ENCODE data around the gene ATP6V0A4. TPM values are rescaled to one million over a fixed set of nuclear protein-coding genes. Genes with fewer than 3 reads are reported as not detected.

The ATP6V0A4 gene
- total RNA-seq, 1 experiment from 2014 or later = 1.1 TPM

GRCh38 chr7:138752518-138753149, 45.4 kb downstream of the ATP6V0A4 start:
- Mint-ChIP-seq H3K9me3 (no peaks in the 10 kb centered on the region), H3K36me3 (no peaks in the 10 kb centered on the region)
- DNase-seq (ENCODE audit: low spot score) = no peak

GRCh38 chr7:138750901-138751464, 47.0 kb downstream of the ATP6V0A4 start:
- Mint-ChIP-seq H3K9me3 (no peaks in the 10 kb centered on the region), H3K36me3 (no peaks in the 10 kb centered on the region), H3K4me3 (no peak overlapping the region), H3K27me3 (ENCODE audit: low read depth) (no peaks in the 10 kb centered on the region), H3K27ac (no peak overlapping the region), H3K4me1 (peaks cover 43% of the 10 kb centered on the region)
- CTCF ChIA-PET = interaction anchor here (1.0 to 2.8 kb wide), 2 partner anchors 12 to 47 kb away, joined by 6 to 13 read pairs; partner anchors contain the start of genes ATP6V0A4 and TMEM213
- DNase-seq (ENCODE audit: low spot score) = no peak
- TF ChIP-seq E2F1 (CRISPR knock-in tag; IDR thresholded peaks at IDR 0.05) = no peak
- TF ChIP-seq MAX (CRISPR knock-in tag; IDR thresholded peaks at IDR 0.05) = no peak
- TF ChIP-seq PRRX2 (CRISPR knock-in tag; IDR thresholded peaks at IDR 0.05) = no peak
- TF ChIP-seq, protein P1, sequence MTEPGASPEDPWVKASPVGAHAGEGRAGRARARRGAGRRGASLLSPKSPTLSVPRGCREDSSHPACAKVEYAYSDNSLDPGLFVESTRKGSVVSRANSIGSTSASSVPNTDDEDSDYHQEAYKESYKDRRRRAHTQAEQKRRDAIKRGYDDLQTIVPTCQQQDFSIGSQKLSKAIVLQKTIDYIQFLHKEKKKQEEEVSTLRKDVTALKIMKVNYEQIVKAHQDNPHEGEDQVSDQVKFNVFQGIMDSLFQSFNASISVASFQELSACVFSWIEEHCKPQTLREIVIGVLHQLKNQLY (CRISPR knock-in tag; IDR thresholded peaks at IDR 0.05) = no peak
- no peak for TF ChIP-seq NFYB (CRISPR knock-in tag; conservative IDR thresholded peaks at IDR 0.05; ENCODE audit: low read depth)
- TF ChIP-seq, protein P2, sequence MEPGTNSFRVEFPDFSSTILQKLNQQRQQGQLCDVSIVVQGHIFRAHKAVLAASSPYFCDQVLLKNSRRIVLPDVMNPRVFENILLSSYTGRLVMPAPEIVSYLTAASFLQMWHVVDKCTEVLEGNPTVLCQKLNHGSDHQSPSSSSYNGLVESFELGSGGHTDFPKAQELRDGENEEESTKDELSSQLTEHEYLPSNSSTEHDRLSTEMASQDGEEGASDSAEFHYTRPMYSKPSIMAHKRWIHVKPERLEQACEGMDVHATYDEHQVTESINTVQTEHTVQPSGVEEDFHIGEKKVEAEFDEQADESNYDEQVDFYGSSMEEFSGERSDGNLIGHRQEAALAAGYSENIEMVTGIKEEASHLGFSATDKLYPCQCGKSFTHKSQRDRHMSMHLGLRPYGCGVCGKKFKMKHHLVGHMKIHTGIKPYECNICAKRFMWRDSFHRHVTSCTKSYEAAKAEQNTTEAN (CRISPR knock-in tag; IDR thresholded peaks at IDR 0.05) = no peak
- no peak for TF ChIP-seq TCF7 (CRISPR knock-in tag; IDR thresholded peaks at IDR 0.05; ENCODE audit: low read depth)
- TF ChIP-seq, protein P3, sequence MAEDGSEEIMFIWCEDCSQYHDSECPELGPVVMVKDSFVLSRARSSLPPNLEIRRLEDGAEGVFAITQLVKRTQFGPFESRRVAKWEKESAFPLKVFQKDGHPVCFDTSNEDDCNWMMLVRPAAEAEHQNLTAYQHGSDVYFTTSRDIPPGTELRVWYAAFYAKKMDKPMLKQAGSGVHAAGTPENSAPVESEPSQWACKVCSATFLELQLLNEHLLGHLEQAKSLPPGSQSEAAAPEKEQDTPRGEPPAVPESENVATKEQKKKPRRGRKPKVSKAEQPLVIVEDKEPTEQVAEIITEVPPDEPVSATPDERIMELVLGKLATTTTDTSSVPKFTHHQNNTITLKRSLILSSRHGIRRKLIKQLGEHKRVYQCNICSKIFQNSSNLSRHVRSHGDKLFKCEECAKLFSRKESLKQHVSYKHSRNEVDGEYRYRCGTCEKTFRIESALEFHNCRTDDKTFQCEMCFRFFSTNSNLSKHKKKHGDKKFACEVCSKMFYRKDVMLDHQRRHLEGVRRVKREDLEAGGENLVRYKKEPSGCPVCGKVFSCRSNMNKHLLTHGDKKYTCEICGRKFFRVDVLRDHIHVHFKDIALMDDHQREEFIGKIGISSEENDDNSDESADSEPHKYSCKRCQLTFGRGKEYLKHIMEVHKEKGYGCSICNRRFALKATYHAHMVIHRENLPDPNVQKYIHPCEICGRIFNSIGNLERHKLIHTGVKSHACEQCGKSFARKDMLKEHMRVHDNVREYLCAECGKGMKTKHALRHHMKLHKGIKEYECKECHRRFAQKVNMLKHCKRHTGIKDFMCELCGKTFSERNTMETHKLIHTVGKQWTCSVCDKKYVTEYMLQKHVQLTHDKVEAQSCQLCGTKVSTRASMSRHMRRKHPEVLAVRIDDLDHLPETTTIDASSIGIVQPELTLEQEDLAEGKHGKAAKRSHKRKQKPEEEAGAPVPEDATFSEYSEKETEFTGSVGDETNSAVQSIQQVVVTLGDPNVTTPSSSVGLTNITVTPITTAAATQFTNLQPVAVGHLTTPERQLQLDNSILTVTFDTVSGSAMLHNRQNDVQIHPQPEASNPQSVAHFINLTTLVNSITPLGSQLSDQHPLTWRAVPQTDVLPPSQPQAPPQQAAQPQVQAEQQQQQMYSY (CRISPR knock-in tag; IDR thresholded peaks at IDR 0.05) = no peak
- no peak for TF ChIP-seq SP1 (CRISPR knock-in tag; conservative IDR thresholded peaks at IDR 0.05)
- no peak for ATAC-seq
- POLR2A ChIA-PET = no interaction called here

More at GRCh38 chr7:138752518-138753149, 45.4 kb downstream of the ATP6V0A4 start:
- H3K27ac Mint-ChIP-seq = no peak overlapping the region
- ChIA-PET POLR2A (no interaction called here), CTCF (interaction anchor here (1.2 to 1.9 kb wide), 2 partner anchors 14 to 45 kb away, joined by 4 to 5 read pairs; partner anchors contain the start of genes ATP6V0A4 and TMEM213)
- H3K4me3 Mint-ChIP-seq = no peak overlapping the region
- TF ChIP-seq GABPB1 (CRISPR knock-in tag; IDR thresholded peaks at IDR 0.05) = 0 out of 2 replicates have a peak, but pooled peaks have one; percentile 29
- no peak for TF ChIP-seq ZBTB21 (CRISPR knock-in tag; IDR thresholded peaks at IDR 0.05; ENCODE audit: borderline replicate concordance)
- H3K4me1 Mint-ChIP-seq = peaks cover 46% of the 10 kb centered on the region
- ATAC-seq = no peak; the same call in 1 of the 2 replicates
- H3K27me3 Mint-ChIP-seq (ENCODE audit: low read depth) = no peaks in the 10 kb centered on the region

DNA sequence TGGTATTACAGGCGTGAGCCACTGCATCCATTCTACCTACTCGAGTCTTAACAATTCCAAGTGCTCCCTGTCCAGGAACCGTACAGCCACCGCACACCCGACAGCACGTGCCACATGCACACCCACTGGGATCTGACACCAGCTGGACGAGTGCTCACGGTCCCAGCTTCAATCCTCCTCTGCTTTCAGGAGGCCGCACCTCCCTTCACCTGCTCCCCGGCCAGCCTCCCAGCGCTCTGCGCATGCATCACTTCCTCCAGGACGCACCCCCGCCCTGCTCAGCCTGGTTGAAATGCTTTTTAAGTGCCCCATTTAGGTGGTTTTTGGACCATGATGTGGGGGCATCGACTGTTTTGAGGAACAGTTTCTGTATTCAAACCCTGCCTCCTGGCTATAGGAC, 47.5 kb downstream of the ATP6V0A4 start:
- no peak for DNase-seq (ENCODE audit: low spot score)
- ChIA-PET CTCF (interaction anchor here (1.0 to 2.8 kb wide), 2 partner anchors 11 to 48 kb away, joined by 6 to 13 read pairs; partner anchors contain the start of genes ATP6V0A4 and TMEM213), POLR2A (no interaction called here)
- peaks cover 39% of the 10 kb centered on the region for H3K4me1 Mint-ChIP-seq
- no peaks in the 10 kb centered on the region for H3K9me3 Mint-ChIP-seq
- H3K36me3 Mint-ChIP-seq = no peaks in the 10 kb centered on the region
- no peaks in the 10 kb centered on the region for H3K27me3 Mint-ChIP-seq (ENCODE audit: low read depth)
- no peak for ATAC-seq
- TF ChIP-seq ZNF232 (CRISPR knock-in tag; IDR thresholded peaks at IDR 0.05) = no peak
- TF ChIP-seq, protein P4, sequence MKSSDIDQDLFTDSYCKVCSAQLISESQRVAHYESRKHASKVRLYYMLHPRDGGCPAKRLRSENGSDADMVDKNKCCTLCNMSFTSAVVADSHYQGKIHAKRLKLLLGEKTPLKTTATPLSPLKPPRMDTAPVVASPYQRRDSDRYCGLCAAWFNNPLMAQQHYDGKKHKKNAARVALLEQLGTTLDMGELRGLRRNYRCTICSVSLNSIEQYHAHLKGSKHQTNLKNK (CRISPR knock-in tag; IDR thresholded peaks at IDR 0.05) = no peak
- no peak overlapping the region for H3K27ac Mint-ChIP-seq
- no peak overlapping the region for H3K4me3 Mint-ChIP-seq
